Measurements from ENCODE around the gene SLCO2A1.

DNA sequence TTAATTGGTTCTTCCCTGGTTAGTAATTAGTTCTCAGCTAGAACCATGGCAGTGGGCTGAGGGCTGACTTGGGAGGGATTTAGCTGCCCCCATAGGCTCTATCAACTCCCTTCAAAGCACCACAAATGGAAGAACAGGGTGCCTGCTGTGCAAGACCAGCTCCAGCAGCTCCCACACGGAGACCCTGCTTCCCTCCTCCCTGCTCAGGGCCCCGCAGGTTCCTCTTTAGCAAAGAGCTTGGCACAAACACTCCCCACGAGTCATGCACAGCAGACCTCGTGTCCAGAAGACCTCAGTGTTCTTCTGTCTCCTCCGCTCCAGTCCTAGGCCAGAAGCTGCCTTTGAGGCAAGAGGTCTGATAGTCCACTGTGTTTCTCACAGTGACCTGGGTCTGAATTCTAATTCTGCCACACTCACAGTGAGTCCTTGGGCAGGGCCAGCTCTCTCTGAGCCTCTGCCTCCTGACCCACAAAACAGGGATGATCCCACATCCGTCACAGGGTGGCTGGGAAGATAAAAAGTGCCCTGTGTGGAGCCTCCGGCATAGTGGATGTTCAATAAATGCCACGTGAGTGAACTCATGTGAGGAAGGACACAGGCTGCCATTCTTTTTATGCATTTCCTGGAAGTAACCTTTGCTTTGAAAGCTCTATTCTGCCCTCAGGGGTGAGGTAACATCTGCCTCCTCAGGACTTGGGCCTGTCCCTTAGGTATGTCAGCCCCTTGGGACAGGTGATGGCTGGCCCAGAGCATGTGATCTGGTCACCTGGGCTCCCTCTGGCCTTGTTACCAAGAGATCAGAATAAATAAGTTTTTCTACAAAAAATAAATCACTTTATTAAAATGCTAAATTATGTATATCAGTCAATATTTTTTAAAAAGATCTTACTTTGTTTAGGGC lies 141.7 kb downstream of the SLCO2A1 start:
- TF ChIP-seq, protein P1, sequence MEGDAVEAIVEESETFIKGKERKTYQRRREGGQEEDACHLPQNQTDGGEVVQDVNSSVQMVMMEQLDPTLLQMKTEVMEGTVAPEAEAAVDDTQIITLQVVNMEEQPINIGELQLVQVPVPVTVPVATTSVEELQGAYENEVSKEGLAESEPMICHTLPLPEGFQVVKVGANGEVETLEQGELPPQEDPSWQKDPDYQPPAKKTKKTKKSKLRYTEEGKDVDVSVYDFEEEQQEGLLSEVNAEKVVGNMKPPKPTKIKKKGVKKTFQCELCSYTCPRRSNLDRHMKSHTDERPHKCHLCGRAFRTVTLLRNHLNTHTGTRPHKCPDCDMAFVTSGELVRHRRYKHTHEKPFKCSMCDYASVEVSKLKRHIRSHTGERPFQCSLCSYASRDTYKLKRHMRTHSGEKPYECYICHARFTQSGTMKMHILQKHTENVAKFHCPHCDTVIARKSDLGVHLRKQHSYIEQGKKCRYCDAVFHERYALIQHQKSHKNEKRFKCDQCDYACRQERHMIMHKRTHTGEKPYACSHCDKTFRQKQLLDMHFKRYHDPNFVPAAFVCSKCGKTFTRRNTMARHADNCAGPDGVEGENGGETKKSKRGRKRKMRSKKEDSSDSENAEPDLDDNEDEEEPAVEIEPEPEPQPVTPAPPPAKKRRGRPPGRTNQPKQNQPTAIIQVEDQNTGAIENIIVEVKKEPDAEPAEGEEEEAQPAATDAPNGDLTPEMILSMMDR (conservative IDR thresholded peaks at IDR 0.05 in 1 of 2, IDR thresholded peaks at IDR 0.05 in 1 of 2; ENCODE audit: low read depth in 1 of 2, low read length in 2 of 2) = no peak
- no peak for TF ChIP-seq EZH2 (IDR thresholded peaks at IDR 0.05; ENCODE audit: low read length, missing control alignments)

Data from fibroblast of lung (primary cell).